CMK (cell line): ENCODE measurements around the gene DIDO1.

Experiments used
- DNase-seq: peaks from one replicate; pipeline ENCODE4 v3.0.0-alpha.2; 2010; ENCODE audit warnings: low read depth

DIDO1 gene

DNA sequence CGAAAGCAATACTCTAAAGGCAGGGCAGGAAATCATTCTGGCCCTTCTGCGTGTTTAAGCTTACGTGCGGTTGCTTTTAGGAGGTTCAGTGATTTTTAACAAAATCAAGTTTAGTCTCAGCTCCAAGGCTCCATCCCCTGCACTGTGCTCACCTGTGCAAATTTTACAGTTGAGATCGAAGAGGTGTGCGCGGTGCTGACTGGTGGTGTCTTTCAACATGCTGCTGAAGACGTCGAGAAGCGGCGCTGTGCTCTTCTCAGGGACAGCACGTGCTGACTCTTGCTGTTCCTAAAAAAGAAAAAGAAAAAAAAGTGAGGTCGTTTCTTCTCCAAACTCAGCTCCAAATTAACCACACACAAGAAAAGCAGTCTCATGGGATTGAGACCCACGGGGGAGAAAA, 32.0 kb downstream of the DIDO1 start:
- DNase-seq: no peak

GRCh38 chr20:62893700-62894099, 32.6 kb downstream of the DIDO1 start:
- no peak for DNase-seq

DNA sequence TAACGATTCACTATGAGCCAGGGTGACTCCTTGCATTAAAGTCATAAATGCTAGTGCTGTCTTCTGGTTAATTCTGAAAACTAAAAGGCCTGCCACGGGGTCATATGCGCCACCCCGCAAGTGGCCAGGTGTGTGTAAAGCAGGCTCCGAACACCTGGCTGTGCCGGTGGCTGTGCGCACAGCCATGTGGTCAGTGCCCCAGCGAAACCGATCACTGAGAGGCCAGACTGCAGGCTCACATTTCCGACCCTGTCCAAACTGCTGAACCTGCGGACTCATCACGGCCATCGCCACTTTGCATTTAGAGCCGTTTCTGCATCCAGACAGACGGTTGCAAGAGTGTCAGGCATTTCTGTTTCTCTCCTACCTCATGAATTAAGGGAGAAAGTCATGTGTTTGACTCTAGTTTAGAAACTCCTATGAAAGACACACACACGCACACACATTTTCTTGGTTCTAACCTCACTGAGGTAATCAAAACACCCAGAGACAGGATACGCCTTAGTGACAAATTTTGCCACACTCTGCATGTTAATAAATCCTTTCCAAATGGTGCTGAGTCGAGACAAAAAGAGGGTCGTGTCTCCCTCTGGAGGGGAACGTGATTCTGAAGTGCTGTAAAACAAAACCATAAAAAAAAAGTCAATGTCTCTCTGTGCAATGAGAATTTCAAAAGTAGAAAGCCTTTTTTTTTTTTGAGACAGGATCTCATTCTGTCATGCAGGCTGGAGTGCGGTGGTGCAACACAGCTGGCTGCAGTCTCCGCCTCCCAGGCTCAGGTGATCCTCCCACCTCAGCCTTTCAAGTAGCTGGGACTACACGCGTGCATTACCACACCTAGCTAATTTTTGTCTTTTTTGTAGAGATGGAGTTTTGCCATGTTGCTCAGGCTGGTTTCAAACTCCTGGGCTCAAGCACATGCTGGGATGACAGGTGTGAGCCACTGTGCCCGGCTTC, 33.7 kb downstream of the DIDO1 start:
- DNase-seq: no peak

DNA sequence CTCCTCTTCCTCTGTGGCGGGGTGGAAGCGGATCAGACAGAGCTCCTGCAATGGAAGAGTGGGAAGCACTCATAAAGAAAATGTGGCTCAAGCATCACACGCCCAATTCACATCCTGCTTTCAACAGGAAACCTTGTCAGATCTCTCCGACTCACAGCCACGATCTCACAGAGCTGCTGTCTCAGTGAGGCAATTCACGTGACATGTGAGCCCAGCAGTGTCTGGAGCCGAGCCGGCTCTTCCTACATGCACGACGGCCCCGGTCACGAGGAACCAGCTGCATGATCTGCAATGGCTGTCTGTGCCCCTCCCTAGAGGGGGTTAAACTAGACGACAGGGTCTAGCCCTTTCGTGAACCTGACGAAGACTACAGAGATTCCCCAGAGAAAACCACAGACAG, 35.2 kb downstream of the DIDO1 start:
- no peak for DNase-seq

- DNase-seq: no peak
Observed at GRCh38 chr20:62890444-62890843, 35.9 kb downstream of the DIDO1 start.

GRCh38 chr20:62889871-62890270, 36.4 kb downstream of the DIDO1 start:
- DNase-seq: no peak

GRCh38 chr20:62889411-62889810, 36.9 kb downstream of the DIDO1 start:
- DNase-seq: no peak

DNA sequence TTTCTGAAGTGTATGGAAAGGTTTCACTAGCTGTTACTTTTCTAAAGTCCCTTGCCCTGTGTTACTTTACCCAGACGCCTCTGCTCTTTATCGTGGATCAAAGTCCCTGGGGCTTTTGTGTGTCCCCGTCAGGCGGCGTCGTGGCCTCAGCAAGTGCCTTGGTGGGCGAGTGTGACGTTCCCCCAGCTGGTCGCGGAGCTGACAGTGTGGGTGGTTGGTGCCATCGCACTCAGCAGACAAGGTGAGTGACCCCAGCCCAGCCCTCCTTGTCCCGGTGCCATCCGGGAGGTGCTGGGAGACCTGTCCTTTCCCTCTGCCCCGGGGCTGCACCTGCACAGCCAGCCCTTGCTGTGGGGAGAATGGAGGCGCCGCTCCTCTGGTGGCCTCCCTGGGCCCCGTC, 37.4 kb downstream of the DIDO1 start:
- DNase-seq: no peak

GRCh38 chr20:62888406-62888805, 37.9 kb downstream of the DIDO1 start:
- DNase-seq: no peak

DNA sequence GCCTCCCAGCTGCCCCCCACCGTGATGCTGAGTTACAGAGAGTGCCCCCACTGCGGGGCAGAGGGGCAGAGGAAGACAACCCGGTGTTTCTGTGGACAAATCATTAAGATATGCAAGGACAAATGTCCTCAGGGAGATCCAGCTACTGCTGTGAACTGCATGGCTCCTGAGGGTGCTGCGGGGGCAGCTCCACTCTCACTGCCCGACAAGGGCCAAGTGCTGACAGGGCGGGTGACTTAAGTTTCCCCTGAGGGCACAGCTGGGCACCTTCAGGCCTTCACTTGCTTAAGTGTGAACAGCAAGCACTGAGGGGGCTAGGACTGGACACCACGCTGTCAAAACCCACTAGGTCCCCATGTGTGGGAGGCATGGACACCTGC, 38.5 kb downstream of the DIDO1 start:
- no peak for DNase-seq

GRCh38 chr20:62887152-62887859, 39.0 kb downstream of the DIDO1 start:
- DNase-seq: peak; percentile 46

- no peak for DNase-seq
Observed at GRCh38 chr20:62886709-62887058, 39.6 kb downstream of the DIDO1 start.

- no peak for DNase-seq
Observed at GRCh38 chr20:62885896-62886708, 40.2 kb downstream of the DIDO1 start.

- DNase-seq: no peak
Observed at GRCh38 chr20:62885046-62885895, 41.0 kb downstream of the DIDO1 start.

- DNase-seq: no peak
Observed at GRCh38 chr20:62884556-62884955, 41.7 kb downstream of the DIDO1 start.

- DNase-seq: no peak
Observed at GRCh38 chr20:62882426-62882825, 43.9 kb downstream of the DIDO1 start.

GRCh38 chr20:62881662-62882395, 44.5 kb downstream of the DIDO1 start:
- no peak for DNase-seq

DNA sequence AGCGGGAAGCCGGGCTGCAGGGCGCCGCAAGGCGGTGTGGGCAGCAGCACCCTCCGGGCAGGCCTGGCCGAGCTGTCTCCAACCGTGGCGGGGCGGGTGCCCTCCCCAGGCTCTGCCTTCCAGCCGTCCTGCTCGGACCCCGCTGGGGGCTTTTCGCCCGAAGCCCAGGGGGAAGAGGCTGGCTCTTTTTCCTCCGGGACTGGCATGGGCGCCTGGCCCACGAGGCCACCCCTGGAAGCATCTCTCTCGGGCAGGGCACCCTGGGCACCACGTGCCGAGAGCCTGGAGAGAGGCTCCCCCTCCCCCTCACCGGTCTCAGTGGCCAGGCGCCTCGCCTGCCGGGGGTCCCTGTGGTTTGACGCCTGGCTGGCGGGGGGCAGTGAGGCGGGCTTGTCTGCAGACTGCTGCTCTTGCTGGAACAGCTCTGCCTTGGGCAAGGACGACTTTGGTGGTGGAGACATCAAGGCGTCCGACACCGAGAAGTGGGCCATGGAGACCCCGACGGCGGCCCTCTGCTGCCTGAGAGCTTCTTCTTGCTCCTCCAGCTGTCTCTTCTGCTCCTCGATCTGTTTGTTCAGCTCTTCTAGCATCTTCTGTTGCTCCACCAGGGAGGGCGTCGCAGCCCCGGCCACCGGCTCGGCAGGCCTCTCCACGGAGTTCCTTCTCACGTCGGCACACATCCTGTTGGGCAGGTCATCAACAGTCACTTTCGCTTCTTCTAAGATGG, 45.2 kb downstream of the DIDO1 start:
- no peak for DNase-seq

DNA sequence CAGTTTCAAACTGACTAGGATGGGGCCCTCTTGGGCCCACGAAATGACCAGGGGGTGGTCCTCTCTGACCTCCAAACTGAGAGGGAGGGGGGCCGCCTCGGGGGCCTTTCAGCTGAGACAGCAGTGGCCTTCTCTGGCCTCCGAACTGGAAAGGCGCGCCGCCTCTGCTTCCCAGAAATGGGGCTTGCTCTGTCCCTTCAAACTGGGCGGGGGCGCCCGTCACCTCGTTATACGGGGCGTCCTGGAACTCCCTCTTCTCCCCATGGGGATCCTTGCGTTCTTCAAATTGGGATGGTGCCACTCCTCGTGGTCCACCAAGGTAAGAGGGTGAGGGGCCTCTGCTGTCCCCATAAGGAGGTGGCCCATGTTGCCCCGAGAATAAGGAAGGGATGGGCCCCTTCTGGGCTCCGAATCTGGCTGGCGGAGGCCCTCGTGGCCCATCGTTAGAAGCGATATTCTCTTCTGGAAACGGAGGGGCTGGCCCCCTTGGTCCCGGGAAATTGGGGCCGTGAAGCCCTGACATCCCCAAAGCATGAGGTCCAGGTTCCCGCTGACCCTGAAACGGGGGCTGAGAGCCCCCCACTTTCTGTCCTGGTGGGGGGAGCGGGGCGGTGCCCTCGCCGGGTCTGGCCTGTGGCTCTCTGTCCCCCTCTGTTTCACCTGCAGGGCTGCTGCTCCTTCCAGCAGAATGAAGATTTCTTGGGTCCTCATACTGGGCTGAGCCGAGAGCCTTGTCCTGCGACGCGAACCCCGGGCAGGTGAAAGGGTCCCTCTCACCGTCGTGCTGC, 46.0 kb downstream of the DIDO1 start:
- DNase-seq: no peak
